HepG2 (cell line): ENCODE results near the gene IL22RA1. TPM values are rescaled to one million over a fixed set of nuclear protein-coding genes. Genes with fewer than 3 reads are reported as not detected.
A peak's percentile ranks its signal among the peaks of the same experiment; 100 is the strongest.

Experiments
- BCL6 ChIP-seq: IDR thresholded peaks from 2 replicates; pipeline ENCODE4 v1.6.1; 2016; ENCODE audit warnings: missing genetic modification reagents, missing compliant biosample characterization
- BCLAF1 ChIP-seq: fragments of 450-650 bp; IDR thresholded peaks from 2 replicates; pipeline ENCODE4 v1.6.1; 2017; ENCODE audit warnings: mild to moderate bottlenecking
- CHCHD3 ChIP-seq: sonication (generic); formaldehyde crosslinking; IDR thresholded peaks from 2 replicates; pipeline ENCODE4 v1.8.0; 2022; ENCODE audit warnings: mild to moderate bottlenecking, missing genetic modification reagents, moderate library complexity
- FOXA1 ChIP-seq, 2 experiments: fragments of 450-650 bp in 1 of 2; sonication (generic) in 1 of 2; formaldehyde crosslinking in 1 of 2; IDR thresholded peaks; 2 replicates each; pipeline versions ENCODE4 v1.4.0 to v1.6.1; 2016 to 2020; ENCODE audit warnings: missing genetic modification reagents in 1 of 2
- JUN ChIP-seq: sonication (generic); formaldehyde crosslinking; IDR thresholded peaks from 2 replicates; pipeline ENCODE4 v1.4.0; 2020; ENCODE audit warnings: mild to moderate bottlenecking, missing genetic modification reagents
- KLF12 ChIP-seq: sonication (generic); formaldehyde crosslinking; IDR thresholded peaks from 2 replicates; pipeline ENCODE4 v1.4.0; 2020; ENCODE audit warnings: missing genetic modification reagents, borderline replicate concordance
- RXRB ChIP-seq: IDR thresholded peaks from 2 replicates; pipeline ENCODE4 v1.6.1; 2016; ENCODE audit warnings: borderline replicate concordance, missing genetic modification reagents, missing compliant biosample characterization
- TGIF2 ChIP-seq: IDR thresholded peaks from 2 replicates; pipeline ENCODE4 v1.6.1; 2016; ENCODE audit warnings: control low read depth, missing compliant biosample characterization
- ZBTB40 ChIP-seq, 2 experiments: fragments of 450-650 bp in 1 of 2; sonication (generic) in 1 of 2; formaldehyde crosslinking in 1 of 2; IDR thresholded peaks; 2 replicates each; pipeline versions ENCODE4 v1.6.1 to v1.8.0; 2016 to 2022; ENCODE audit warnings: antibody characterized with exemption in 1 of 2, mild to moderate bottlenecking in 1 of 2, missing genetic modification reagents in 1 of 2
- ZFP36 ChIP-seq: fragments of 150-350 bp; IDR thresholded peaks from 2 replicates; pipeline ENCODE4 v1.6.1; 2018; ENCODE audit warnings: borderline replicate concordance, low read length, low read depth; ENCODE audit not compliant: partially characterized antibody
- ZNF18 ChIP-seq: sonication (generic); formaldehyde crosslinking; IDR thresholded peaks from 2 replicates; pipeline ENCODE4 v1.8.0; 2022; ENCODE audit warnings: mild to moderate bottlenecking, missing genetic modification reagents; ENCODE audit not compliant: insufficient replicate concordance
- ZNF20 ChIP-seq: sonication (generic); formaldehyde crosslinking; IDR thresholded peaks from 2 replicates; pipeline ENCODE4 v1.4.0; 2020; ENCODE audit warnings: mild to moderate bottlenecking, moderate library complexity, missing genetic modification reagents
- ZNF30 ChIP-seq: sonication (generic); formaldehyde crosslinking; IDR thresholded peaks from 2 replicates; pipeline ENCODE4 v1.5.0; 2020; ENCODE audit warnings: mild to moderate bottlenecking, missing genetic modification reagents
- ZNF792 ChIP-seq: IDR thresholded peaks from 2 replicates; pipeline ENCODE4 v1.6.1; 2016
- ZNF883 ChIP-seq: sonication (generic); formaldehyde crosslinking; IDR thresholded peaks from 2 replicates; pipeline ENCODE4 v1.5.1; 2020; ENCODE audit warnings: mild to moderate bottlenecking, missing genetic modification reagents; ENCODE audit errors: not compliant biosample characterization
- polyA plus RNA-seq, 8 experiments: library from polyadenylated mRNA; depleted of rRNA in 3 of 8; stranded (reverse) in 7 of 8; unstranded in 1 of 8; fragments of >200 nt; fragmentation: Illumina TruSeq in 4 of 8; extraction: Trizol in 4 of 8; gene quantifications; 2 replicates each; pipeline versions ENCODE4 v1.2.1 to v1.2.3, GENCODE V29; 2011 to 2016; ENCODE audit warnings: low read depth in 4 of 8, missing spikeins in 1 of 8, mixed read lengths in 1 of 8; ENCODE audit not compliant: insufficient read depth in 1 of 8
- total RNA-seq, 5 experiments: library from RNA; depleted of rRNA; stranded (reverse); fragments of >200 nt; fragmentation: Illumina TruSeq; extraction: Trizol; gene quantifications; 2 replicates each; pipeline ENCODE4 v1.2.3, GENCODE V29; 2016; ENCODE audit warnings: low read depth in 1 of 5

Gene IL22RA1
- total and polyA plus RNA-seq, 2 of the 13 experiments (the other 11 are each of a cell fraction or from before 2014, with no cell fraction given), result 4.4 to 10.2 TPM

- no peak for TF ChIP-seq ZBTB40 (IDR thresholded peaks at IDR 0.05)
- 0 out of 2 replicates have a peak, but pooled peaks have one; percentile 29 for TF ChIP-seq ZBTB40 (CRISPR knock-in tag; IDR thresholded peaks at IDR 0.05)
- TF ChIP-seq ZNF792 (CRISPR knock-in tag), result no peak
- TF ChIP-seq BCLAF1, result no peak
- TF ChIP-seq ZNF30, result no peak
- TF ChIP-seq ZNF20 (CRISPR knock-in tag), result no peak
- TF ChIP-seq KLF12 (CRISPR knock-in tag), result no peak
- no peak for TF ChIP-seq RXRB (CRISPR knock-in tag)
- TF ChIP-seq CHCHD3, result no peak
- no peak for TF ChIP-seq ZNF883 (CRISPR knock-in tag)
- no peak for TF ChIP-seq TGIF2 (CRISPR knock-in tag)
- no peak for TF ChIP-seq ZFP36
- no peak for TF ChIP-seq ZNF18 (CRISPR knock-in tag)
- peak; percentile 46; the same call in 1 of the 2 replicates for TF ChIP-seq BCL6 (CRISPR knock-in tag)
- no peak for TF ChIP-seq JUN
- TF ChIP-seq FOXA1 (IDR thresholded peaks at IDR 0.05), result no peak
- TF ChIP-seq FOXA1 (CRISPR knock-in tag; IDR thresholded peaks at IDR 0.05), result no peak
These were observed 12.3 kb upstream of the IL22RA1 start (continued) for GRCh38 chr1:24155011-24155782.
